Lung (tissue), 12 donors: Measurements from ENCODE around the gene KRT80. TPM values are rescaled to one million over a fixed set of nuclear protein-coding genes. Genes with fewer than 3 reads are reported as not detected.

Experiments
- ATAC-seq: fragments of 200-7000 bp; cut with Tn5 transposase; one replicate; pipeline ENCODE4 v1.9.1; 2020; ENCODE audit warnings: moderate number of reproducible peaks; ENCODE audit not compliant: insufficient read depth, low FRiP score
- DNase-seq, 3 donors: peaks; one replicate each; pipeline ENCODE4 v3.0.0-alpha.2; 2013 to 2017
- H3K27ac ChIP-seq, 2 donors: one replicate each; pipeline ENCODE4 v1.5.1; 2013; ENCODE audit warnings: mild to moderate bottlenecking in 2 of 2, moderate library complexity in 2 of 2, control low read depth in 1 of 2, inconsistent platforms in 1 of 2, low read depth in 1 of 2, low read length in 1 of 2
- H3K27me3 ChIP-seq, 3 donors: one replicate each; pipeline ENCODE4 v1.5.1; 2013; ENCODE audit warnings: low read length in 2 of 3; ENCODE audit not compliant: control insufficient read depth in 3 of 3, insufficient read depth in 3 of 3
- H3K36me3 ChIP-seq, 4 donors: one replicate each; pipeline ENCODE4 v1.5.1; 2013; ENCODE audit warnings: low read length in 4 of 4, mild to moderate bottlenecking in 1 of 4, moderate library complexity in 1 of 4; ENCODE audit not compliant: control insufficient read depth in 4 of 4, insufficient read depth in 4 of 4
- H3K4me1 ChIP-seq, 5 donors: one replicate each; pipeline ENCODE4 v1.5.1; 2013; ENCODE audit warnings: low read length in 5 of 5, mild to moderate bottlenecking in 2 of 5, moderate library complexity in 1 of 5; ENCODE audit not compliant: control insufficient read depth in 5 of 5, insufficient read depth in 5 of 5
- H3K4me3 ChIP-seq: one replicate; pipeline ENCODE4 v1.5.1; 2013; ENCODE audit warnings: mild to moderate bottlenecking, control low read depth, moderate library complexity
- H3K9ac ChIP-seq, 2 donors: one replicate each; pipeline ENCODE4 v1.5.1; 2013; ENCODE audit warnings: low read length in 2 of 2, control low read depth in 1 of 2; ENCODE audit not compliant: insufficient read depth in 1 of 2
- H3K9me3 ChIP-seq, 4 donors: one replicate each; pipeline ENCODE4 v1.5.1; 2013; ENCODE audit warnings: low read length in 3 of 4, mild to moderate bottlenecking in 1 of 4, moderate library complexity in 1 of 4; ENCODE audit not compliant: control insufficient read depth in 4 of 4, insufficient read depth in 3 of 4
- WGBS, 2 donors: extraction: QIAGEN DNeasy Blood & Tissue Kit; methylation state at CpG; one replicate each; pipeline ENCODE4 v1.1.7; 2013; 5-methylcytosine and 5-hydroxymethylcytosine counted together
- polyA plus RNA-seq, 2 donors: library from polyadenylated mRNA; stranded (reverse); fragments of 200-250 nt; gene quantifications; one replicate each; pipeline ENCODE4 v1.2.1, GENCODE V29; 2013
- total RNA-seq, 2 donors: library from RNA; depleted of rRNA in 1 of 2; stranded (reverse); fragments of >200 nt in 1 of 2; gene quantifications; one replicate each; pipeline ENCODE4 v1.2.1, GENCODE V29; 2014 to 2021
- TF ChIP-seq, protein P1 (sequence below): IDR thresholded peaks from 2 replicates; pipeline ENCODE4 v1.5.1; 2012; ENCODE audit warnings: mild to moderate bottlenecking; ENCODE audit errors: control extremely low read depth, extremely low read depth
- donor health status: control.
- donor health status: control.
- donor health status: Bipolar disorder and iron deficiency.
- donor health status: healthy.
- donor health status: DM: yes; HTN: yes; CAD: no.

The KRT80 gene
- total and polyA plus RNA-seq, 4 donors: 1.8 to 15.5 (median 8.6) TPM

DNA sequence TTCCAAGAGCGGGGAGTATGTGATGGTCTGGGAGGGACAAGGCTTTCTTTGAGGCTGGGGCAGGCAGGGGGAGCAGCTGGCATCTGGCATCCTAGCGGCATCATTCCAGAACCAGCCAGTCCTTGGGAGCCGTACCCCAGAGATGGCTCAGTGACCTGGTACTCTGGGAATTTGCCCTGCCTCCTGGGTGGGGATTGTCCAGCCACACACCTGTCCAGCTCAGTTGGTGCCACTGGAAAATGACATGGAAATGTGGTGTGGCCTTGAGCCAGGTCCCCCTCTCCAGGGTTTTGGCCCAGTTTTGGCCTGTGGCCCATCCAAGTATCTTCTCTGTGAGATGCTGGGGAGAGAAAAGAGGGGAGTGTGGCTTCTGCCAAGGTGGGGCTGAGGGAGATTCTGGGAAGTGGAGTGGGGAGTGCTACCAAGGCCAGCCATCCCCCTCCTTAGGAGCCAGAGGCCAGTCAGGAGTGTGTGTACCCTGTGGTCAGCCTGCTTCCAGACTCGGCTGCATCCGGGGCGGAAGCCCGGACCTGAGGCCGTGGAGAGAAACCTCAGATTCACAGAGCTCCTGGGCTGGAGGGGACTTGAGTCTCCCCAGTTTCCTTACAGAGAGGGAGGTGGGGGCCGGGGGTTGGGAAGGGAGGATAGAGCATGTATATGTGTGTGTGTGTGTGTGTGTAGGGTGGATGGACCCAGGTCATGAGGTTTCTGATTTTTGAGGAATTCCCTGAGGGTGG is 14.7 kb upstream of the KRT80 start:
- peaks cover 0 to 6% (median 4%) of the 10 kb centered on the region in 5 donors for H3K4me1 ChIP-seq
- H3K27me3 ChIP-seq: peaks cover 0 to 10% (median 8%) of the 10 kb centered on the region in 3 donors
- no peaks in the 10 kb centered on the region for H3K36me3 ChIP-seq
- H3K4me3 ChIP-seq: no peak overlapping the region
- H3K27ac ChIP-seq: no peak overlapping the region
- WGBS, 2 donors: 93 to 94% methylated on average over 9 of the region's 9 CpGs
- TF ChIP-seq, protein P1, sequence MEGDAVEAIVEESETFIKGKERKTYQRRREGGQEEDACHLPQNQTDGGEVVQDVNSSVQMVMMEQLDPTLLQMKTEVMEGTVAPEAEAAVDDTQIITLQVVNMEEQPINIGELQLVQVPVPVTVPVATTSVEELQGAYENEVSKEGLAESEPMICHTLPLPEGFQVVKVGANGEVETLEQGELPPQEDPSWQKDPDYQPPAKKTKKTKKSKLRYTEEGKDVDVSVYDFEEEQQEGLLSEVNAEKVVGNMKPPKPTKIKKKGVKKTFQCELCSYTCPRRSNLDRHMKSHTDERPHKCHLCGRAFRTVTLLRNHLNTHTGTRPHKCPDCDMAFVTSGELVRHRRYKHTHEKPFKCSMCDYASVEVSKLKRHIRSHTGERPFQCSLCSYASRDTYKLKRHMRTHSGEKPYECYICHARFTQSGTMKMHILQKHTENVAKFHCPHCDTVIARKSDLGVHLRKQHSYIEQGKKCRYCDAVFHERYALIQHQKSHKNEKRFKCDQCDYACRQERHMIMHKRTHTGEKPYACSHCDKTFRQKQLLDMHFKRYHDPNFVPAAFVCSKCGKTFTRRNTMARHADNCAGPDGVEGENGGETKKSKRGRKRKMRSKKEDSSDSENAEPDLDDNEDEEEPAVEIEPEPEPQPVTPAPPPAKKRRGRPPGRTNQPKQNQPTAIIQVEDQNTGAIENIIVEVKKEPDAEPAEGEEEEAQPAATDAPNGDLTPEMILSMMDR: no peak
- no peak overlapping the region for H3K9ac ChIP-seq
- no peaks in the 10 kb centered on the region for H3K9me3 ChIP-seq
- ATAC-seq (no peak), DNase-seq (peak in 1 of 3 donors; percentile 8)

DNA sequence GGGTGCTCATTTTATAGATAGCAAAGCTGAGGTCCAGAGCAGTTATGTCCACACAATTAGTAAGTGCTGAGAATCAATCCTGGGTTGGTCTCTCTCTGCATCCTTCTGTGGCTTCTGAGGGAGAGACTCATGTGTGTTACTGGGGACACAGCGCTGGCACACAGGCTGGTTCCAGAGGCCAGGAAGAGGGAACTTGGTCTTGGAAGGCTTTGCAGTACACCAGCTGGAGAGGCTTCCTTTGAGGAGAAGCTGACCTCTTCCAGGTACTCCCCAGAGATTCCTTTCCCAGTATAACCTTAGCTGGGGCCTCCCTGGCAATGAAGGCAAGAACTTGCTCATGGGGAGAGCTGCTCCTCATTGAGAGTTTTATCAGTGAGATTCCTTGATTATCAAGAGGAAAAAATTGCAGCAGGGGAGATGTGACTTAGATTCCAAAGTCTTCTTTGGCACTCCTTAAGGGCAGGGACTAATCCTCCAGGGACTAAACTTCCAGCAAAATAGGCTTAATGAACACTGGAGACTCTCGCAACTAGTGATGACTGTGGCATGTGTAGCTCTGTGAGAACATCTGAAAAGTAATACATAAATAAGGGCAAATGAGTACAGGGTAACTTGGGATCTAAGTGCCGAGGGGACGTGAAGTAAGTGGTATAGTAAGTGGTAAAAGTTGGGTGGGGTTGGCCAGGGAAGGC is 13.9 kb upstream of the KRT80 start:
- no peak overlapping the region for H3K4me3 ChIP-seq
- H3K27me3 ChIP-seq: peaks cover 0 to 10% (median 8%) of the 10 kb centered on the region in 3 donors
- DNase-seq: peak in 1 of 3 donors; percentile 1
- TF ChIP-seq, protein P1: no peak
- no peak overlapping the region for H3K27ac ChIP-seq
- no peak for ATAC-seq
- H3K36me3 ChIP-seq: no peaks in the 10 kb centered on the region
- H3K4me1 ChIP-seq: peaks cover 0 to 6% (median 4%) of the 10 kb centered on the region in 5 donors
- WGBS, 2 donors: 96 to 98% methylated on average over 4 of the region's 4 CpGs
- H3K9me3 ChIP-seq: no peaks in the 10 kb centered on the region
- no peak overlapping the region for H3K9ac ChIP-seq

DNA sequence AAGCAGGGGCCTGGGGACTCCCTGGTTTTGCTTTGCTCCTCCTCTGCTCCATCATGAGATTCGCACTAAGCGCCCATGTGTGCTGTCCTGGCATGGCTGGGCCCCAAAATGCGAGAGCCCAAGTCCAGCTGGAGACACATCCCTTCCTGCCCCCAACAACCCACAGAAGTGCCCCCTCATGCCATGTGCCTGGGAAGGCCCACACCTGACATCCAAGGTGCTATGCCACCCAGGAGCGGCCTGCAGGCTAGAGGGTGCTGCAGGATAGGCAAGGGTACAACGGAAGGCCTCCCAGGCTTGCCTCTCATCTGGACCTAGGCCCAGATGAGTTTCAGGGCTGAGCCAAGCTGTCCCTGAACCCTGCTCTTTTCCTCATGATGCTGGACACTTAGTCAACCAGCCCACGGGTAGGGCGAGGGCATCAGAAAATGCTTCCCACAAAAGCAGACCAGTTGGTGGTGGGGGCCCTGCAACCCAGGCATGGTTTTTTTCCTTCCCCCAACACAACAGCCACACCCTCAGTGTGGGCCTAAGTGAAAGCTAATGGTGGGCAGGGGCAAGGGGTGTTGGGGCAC is 13.2 kb upstream of the KRT80 start:
- WGBS, 2 donors: 90 to 95% methylated on average over 7 of the region's 7 CpGs
- TF ChIP-seq, protein P1: no peak
- peaks cover 0 to 6% (median 4%) of the 10 kb centered on the region in 5 donors for H3K4me1 ChIP-seq

More for the DNA sequence above, 13.2 kb upstream of the KRT80 start:
- DNase-seq (peak in 1 of 3 donors; percentile 7), ATAC-seq (no peak)
- Histone ChIP-seq H3K4me3 (no peak overlapping the region), H3K27ac (no peak overlapping the region), H3K36me3 (no peaks in the 10 kb centered on the region), H3K9me3 (no peaks in the 10 kb centered on the region), H3K9ac (no peak overlapping the region), H3K27me3 (peaks cover 0 to 8% (median 8%) of the 10 kb centered on the region in 3 donors)
